T-cell (primary cell): ENCODE results near the gene SEMG1. TPM values are rescaled to one million over a fixed set of nuclear protein-coding genes. Genes with fewer than 3 reads are reported as not detected.

Source experiments
- ATAC-seq, 4 experiments: fragments of 200-7000 bp in 3 of 4; fragments of 150-1000 bp in 1 of 4; cut with Tn5 transposase; replicated peaks in 1 of 4; 1 replicate in 3 of 4; 2 replicates in 1 of 4; pipeline ENCODE4 v1.10.0; 2021; ENCODE audit warnings: moderate library complexity in 3 of 4, mild to moderate bottlenecking in 2 of 4, moderate number of reproducible peaks in 1 of 4
- CTCF ChIA-PET, 2 donors: fragments of 300-600 bp; sonication (Branson Sonifier 250); formaldehyde crosslinking; loops; one replicate each; lab custom pipeline; 2022; ENCODE audit warnings: antibody characterized with exemption in 2 of 2; lab: Charles Lee
- POLR2A ChIA-PET, 2 donors: fragments of 300-600 bp; sonication (Branson Sonifier 250); formaldehyde crosslinking; loops; one replicate each; lab custom pipeline; 2022; ENCODE audit warnings: antibody characterized with exemption in 2 of 2; lab: Charles Lee
- DNase-seq, 35 experiments: peaks; one replicate each; pipeline versions ENCODE4 v3.0.0 to v3.0.0-alpha.2; 2013 to 2023
- H3K27ac ChIP-seq: one replicate; pipeline ENCODE4 v1.5.1; 2013; ENCODE audit warnings: low read length
- H3K27me3 ChIP-seq, 2 experiments: replicated peaks in 1 of 2; 1 replicate in 1 of 2; 2 replicates in 1 of 2; pipeline versions ENCODE4 v1.6.1 to v1.7.0; 2013; ENCODE audit warnings: low read length in 1 of 2, mixed read lengths in 1 of 2; ENCODE audit not compliant: control insufficient read depth in 2 of 2, insufficient read depth in 2 of 2; ENCODE audit errors: extremely low read depth in 1 of 2
- H3K36me3 ChIP-seq, 2 donors: 1 replicate in 1 of 2; 2 replicates in 1 of 2; pipeline versions ENCODE4 v1.6.1 to v1.7.0; 2013; ENCODE audit warnings: low read length in 1 of 2; ENCODE audit not compliant: control insufficient read depth in 2 of 2, insufficient read depth in 1 of 2; ENCODE audit errors: extremely low read depth in 1 of 2
- H3K4me1 ChIP-seq, 2 experiments: 1 replicate in 1 of 2; 2 replicates in 1 of 2; pipeline versions ENCODE4 v1.6.1 to v1.7.0; 2013; ENCODE audit warnings: low read length in 2 of 2, mixed read lengths in 1 of 2; ENCODE audit not compliant: insufficient read depth in 2 of 2, control insufficient read depth in 1 of 2; ENCODE audit errors: extremely low read depth in 1 of 2
- H3K4me3 ChIP-seq, 2 donors: 1 replicate in 1 of 2; 2 replicates in 1 of 2; pipeline versions ENCODE4 v1.5.1 to v1.7.0; 2013; ENCODE audit warnings: mild to moderate bottlenecking in 2 of 2, low read length in 1 of 2, moderate library complexity in 1 of 2; ENCODE audit not compliant: control insufficient read depth in 1 of 2; ENCODE audit errors: extremely low read depth in 1 of 2
- H3K9me3 ChIP-seq: 2 replicates; pipeline ENCODE4 v1.7.0; 2013
- H3K27ac Mint-ChIP-seq, 2 donors: one replicate each; pipeline ENCODE4 v1.8.0; 2020 to 2021; ENCODE audit warnings: mild to moderate bottlenecking in 2 of 2, mixed read lengths in 2 of 2
- H3K27me3 Mint-ChIP-seq, 2 donors: one replicate each; pipeline ENCODE4 v1.8.0; 2021 to 2022; ENCODE audit warnings: mixed read lengths in 2 of 2
- H3K36me3 Mint-ChIP-seq: one replicate; pipeline ENCODE4 v1.8.0; 2021; ENCODE audit warnings: mixed read lengths
- H3K4me1 Mint-ChIP-seq, 3 donors: one replicate each; pipeline ENCODE4 v1.8.0; 2020 to 2022; ENCODE audit warnings: mixed read lengths in 3 of 3, mild to moderate bottlenecking in 1 of 3
- H3K4me3 Mint-ChIP-seq, 3 donors: one replicate each; pipeline ENCODE4 v1.8.0; 2020 to 2022; ENCODE audit warnings: mild to moderate bottlenecking in 3 of 3, mixed read lengths in 3 of 3, moderate library complexity in 3 of 3
- H3K9me3 Mint-ChIP-seq, 3 donors: one replicate each; pipeline ENCODE4 v1.8.0; 2020 to 2022; ENCODE audit warnings: mixed read lengths in 3 of 3
- WGBS: methylation state at CpG from one replicate; pipeline ENCODE4 v1.1.5; 2013; ENCODE audit warnings: missing lambda C conversion rate; ENCODE audit not compliant: insufficient coverage; 5-methylcytosine and 5-hydroxymethylcytosine counted together
- total RNA-seq, 35 experiments: library from RNA in 6 of 35; stranded (reverse) in 6 of 35; fragments of 120-200 nt in 1 of 35; gene quantifications; one replicate each; pipeline versions ENCODE4 v1.2.1 to v1.2.4 and lab custom pipeline; 2013 to 2026

Gene SEMG1
- total RNA-seq, 5 donors from 2014 or later (not counting 1 experiment from before 2014, with no cell fraction given), result not detected

- H3K36me3 ChIP-seq, result no peaks in the 10 kb centered on the region
- H3K4me1 ChIP-seq, result no peaks in the 10 kb centered on the region
- H3K9me3 ChIP-seq, result no peaks in the 10 kb centered on the region
- H3K4me1 Mint-ChIP-seq, result no peaks in the 10 kb centered on the region
- no peak overlapping the region for H3K27ac ChIP-seq
- H3K27me3 Mint-ChIP-seq, result peaks cover 27 to 35% of the 10 kb centered on the region in 2 donors
- H3K27ac Mint-ChIP-seq, result no peak overlapping the region
- H3K4me3 ChIP-seq, result no peak overlapping the region
- CTCF ChIA-PET, result no interaction called here
- 78% methylated on average over 1 of the region's 3 CpGs for WGBS
- POLR2A ChIA-PET, result no interaction called here
- no peaks in the 10 kb centered on the region for H3K9me3 Mint-ChIP-seq
- H3K27me3 ChIP-seq, result peaks cover 0 to 17% of the 10 kb centered on the region in 2 experiments
- H3K4me3 Mint-ChIP-seq, result no peak overlapping the region
- ATAC-seq (no peak), DNase-seq (no peak)
- no peaks in the 10 kb centered on the region for H3K36me3 Mint-ChIP-seq
Observed at GRCh38 chr20:45258259-45258658, 51.4 kb downstream of the SEMG1 start.

DNA sequence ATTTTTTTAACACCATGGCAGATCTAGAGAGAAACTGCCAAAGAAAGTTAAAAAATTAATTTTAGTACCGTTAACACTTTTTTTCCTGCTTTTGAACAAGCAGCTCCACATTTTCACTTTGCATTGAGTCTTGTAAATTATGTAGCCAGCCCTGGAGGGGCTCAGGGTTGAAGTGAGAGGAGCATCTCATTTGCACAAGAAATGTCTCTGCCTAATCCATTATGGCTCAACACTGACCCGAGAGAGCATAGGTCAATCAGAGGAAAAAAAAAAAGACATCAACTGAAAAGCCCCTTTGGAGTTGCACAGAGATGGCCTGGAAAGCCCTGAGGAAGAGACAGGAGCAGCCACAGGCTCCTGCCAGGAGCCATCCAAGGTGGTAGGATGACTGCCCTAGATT, 51.8 kb downstream of the SEMG1 start:
- Mint-ChIP-seq H3K27me3 (peaks cover 23 to 33% of the 10 kb centered on the region in 2 donors), H3K4me1 (no peaks in the 10 kb centered on the region), H3K36me3 (no peaks in the 10 kb centered on the region), H3K27ac (no peak overlapping the region), H3K9me3 (no peaks in the 10 kb centered on the region), H3K4me3 (no peak overlapping the region)
- no peak for DNase-seq
- WGBS, result 33% methylated on average over 1 of the region's 2 CpGs
- POLR2A ChIA-PET, result no interaction called here
- ATAC-seq, result no peak
- peaks cover 0 to 13% of the 10 kb centered on the region in 2 experiments for H3K27me3 ChIP-seq
- H3K36me3 ChIP-seq, result no peaks in the 10 kb centered on the region
- H3K4me1 ChIP-seq, result no peaks in the 10 kb centered on the region
- CTCF ChIA-PET, result no interaction called here
- H3K4me3 ChIP-seq, result no peak overlapping the region
- H3K9me3 ChIP-seq, result no peaks in the 10 kb centered on the region
- no peak overlapping the region for H3K27ac ChIP-seq

Other genes starting within 250 kb of the SEMG1 start
- gene TOMM34, start 246.6 kb upstream of the SEMG1 start, total RNA-seq, result 10 to 100 TPM in 3 of 5 donors, 1 to 10 TPM in 2; 7.8 to 12.8 (median 11.4) TPM
- gene STK4, start 240.5 kb upstream of the SEMG1 start, total RNA-seq, result 100 to 1,000 TPM; 244 to 315 (median 271) TPM
- under 1 TPM in 1 of 5 donors, not detected in 4; 0.09 TPM for gene KCNS1, start 105.9 kb upstream of the SEMG1 start, total RNA-seq
- not detected for gene WFDC5, start 91.9 kb upstream of the SEMG1 start, total RNA-seq
- not detected for gene WFDC12, start 82.6 kb upstream of the SEMG1 start, total RNA-seq
- gene PI3, start 32.1 kb upstream of the SEMG1 start, total RNA-seq, result under 1 TPM in 1 of 5 donors, not detected in 4; 0.51 TPM
- not detected for gene SEMG2, start 14.3 kb downstream of the SEMG1 start, total RNA-seq
- 1 to 10 TPM in 3 of 5 donors, not detected in 2; 1.1 to 1.7 (median 1.2) TPM for gene SLPI, start 47.5 kb downstream of the SEMG1 start, total RNA-seq
- gene RBPJL, start 99.8 kb downstream of the SEMG1 start, total RNA-seq, result under 1 TPM in 3 of 5 donors, not detected in 2; 0.22 to 0.29 (median 0.26) TPM
- not detected for gene MATN4, start 101.3 kb downstream of the SEMG1 start, total RNA-seq
- gene SDC4, start 141.4 kb downstream of the SEMG1 start, total RNA-seq, result 1 to 10 TPM in 4 of 5 donors, under 1 TPM in 1; 0.68 to 4.4 (median 3.5) TPM
- 10 to 100 TPM; 53.1 to 86.9 (median 58.2) TPM for gene SYS1, start 156.1 kb downstream of the SEMG1 start, total RNA-seq
- under 1 TPM in 3 of 5 donors, not detected in 2; 0.10 to 0.23 (median 0.16) TPM for gene TP53TG5, start 171.3 kb downstream of the SEMG1 start, total RNA-seq
- 10 to 100 TPM; 10.1 to 16.8 (median 14.8) TPM for gene DBNDD2, start 201.3 kb downstream of the SEMG1 start, total RNA-seq
- 100 to 1,000 TPM in 2 of 5 donors, 10 to 100 TPM in 3; 76.6 to 140 (median 79.4) TPM for gene PIGT, start 209.1 kb downstream of the SEMG1 start, total RNA-seq